H9 (cell line): ENCODE measurements around the gene INSL3. TPM values are rescaled to one million over a fixed set of nuclear protein-coding genes. Genes with fewer than 3 reads are reported as not detected.
A peak's percentile ranks its signal among the peaks of the same experiment; 100 is the strongest.

Experiments used
- DNase-seq: peaks from one replicate; pipeline ENCODE4 v3.0.0-alpha.2; 2017
- H2AFZ ChIP-seq: one replicate; pipeline ENCODE4 v1.6.1; 2013; ENCODE audit warnings: mild to moderate bottlenecking, low read length, control low read depth, moderate library complexity
- H2AK5ac ChIP-seq: 2 replicates; pipeline ENCODE4 v1.6.1; 2013; ENCODE audit warnings: low read length, control low read depth, mixed read lengths; ENCODE audit not compliant: insufficient read length
- H2BK120ac ChIP-seq: one replicate; pipeline ENCODE4 v1.6.1; 2013; ENCODE audit warnings: low read depth, mild to moderate bottlenecking, low read length, control low read depth, inconsistent platforms; ENCODE audit not compliant: poor library complexity, severe bottlenecking
- H2BK12ac ChIP-seq: 2 replicates; pipeline ENCODE4 v1.6.1; 2013; ENCODE audit warnings: low read length, control low read depth, mixed read lengths, low read depth; ENCODE audit not compliant: insufficient read length
- H2BK15ac ChIP-seq: 2 replicates; pipeline ENCODE4 v1.6.1; 2013; ENCODE audit warnings: low read depth, low read length, control low read depth
- H2BK20ac ChIP-seq: one replicate; pipeline ENCODE4 v1.6.1; 2013; ENCODE audit warnings: low read depth, mild to moderate bottlenecking, low read length, control low read depth, inconsistent platforms; ENCODE audit not compliant: poor library complexity, severe bottlenecking
- H2BK5ac ChIP-seq: 2 replicates; pipeline ENCODE4 v1.6.1; 2013; ENCODE audit warnings: low read length, control low read depth, mixed read lengths; ENCODE audit not compliant: insufficient read length
- H3K14ac ChIP-seq: 2 replicates; pipeline ENCODE4 v1.6.1; 2013; ENCODE audit warnings: low read length, control low read depth; ENCODE audit not compliant: insufficient read depth
- H3K18ac ChIP-seq: 2 replicates; pipeline ENCODE4 v1.6.1; 2013; ENCODE audit warnings: low read depth, mild to moderate bottlenecking, mixed read lengths, low read length, control low read depth; ENCODE audit not compliant: insufficient read length
- H3K23ac ChIP-seq: 2 replicates; pipeline ENCODE4 v1.6.1; 2013; ENCODE audit warnings: low read length, control low read depth, mixed read lengths, low read depth; ENCODE audit not compliant: insufficient read length
- H3K23me2 ChIP-seq: 2 replicates; pipeline ENCODE4 v1.6.1; 2013; ENCODE audit warnings: low read depth, mild to moderate bottlenecking, mixed read lengths, low read length, control low read depth; ENCODE audit not compliant: insufficient read length, poor library complexity, severe bottlenecking
- H3K27ac ChIP-seq: 2 replicates; pipeline ENCODE4 v1.5.1; 2013; ENCODE audit warnings: low read length, control low read depth, mixed read lengths, low read depth; ENCODE audit not compliant: insufficient read length
- H3K27me3 ChIP-seq: 2 replicates; pipeline ENCODE4 v1.6.1; 2013; ENCODE audit warnings: low read length, control low read depth, inconsistent platforms; ENCODE audit not compliant: insufficient read depth
- H3K4ac ChIP-seq: 2 replicates; pipeline ENCODE4 v1.6.1; 2013; ENCODE audit warnings: low read depth, mild to moderate bottlenecking, control low read depth, inconsistent platforms, low read length, moderate library complexity
- H3K4me1 ChIP-seq: 2 replicates; pipeline ENCODE4 v1.6.1; 2013; ENCODE audit warnings: low read length, control low read depth, inconsistent platforms; ENCODE audit not compliant: insufficient read depth
- H3K4me2 ChIP-seq: 2 replicates; pipeline ENCODE4 v1.6.1; 2013; ENCODE audit warnings: low read length, control low read depth, mixed read lengths; ENCODE audit not compliant: insufficient read length, insufficient read depth
- H3K56ac ChIP-seq: 2 replicates; pipeline ENCODE4 v1.6.1; 2013; ENCODE audit warnings: low read depth, mild to moderate bottlenecking, mixed read lengths, low read length, control low read depth; ENCODE audit not compliant: insufficient read length
- H3K79me1 ChIP-seq: 2 replicates; pipeline ENCODE4 v1.6.1; 2013; ENCODE audit warnings: low read depth, mild to moderate bottlenecking, moderate library complexity, low read length, control low read depth, inconsistent platforms; ENCODE audit not compliant: insufficient read depth, poor library complexity, severe bottlenecking
- H3K79me2 ChIP-seq: 2 replicates; pipeline ENCODE4 v1.6.1; 2013; ENCODE audit warnings: low read length, control low read depth, inconsistent platforms; ENCODE audit not compliant: insufficient read depth
- H3K9ac ChIP-seq: 2 replicates; pipeline ENCODE4 v1.6.1; 2013; ENCODE audit warnings: low read length, control low read depth, mixed read lengths; ENCODE audit not compliant: insufficient read length; ENCODE audit errors: extremely low read depth
- H3K9me3 ChIP-seq: one replicate; pipeline ENCODE4 v1.6.1; 2013; ENCODE audit warnings: low read depth, low read length, inconsistent platforms; ENCODE audit not compliant: control insufficient read depth
- H3T11ph ChIP-seq: one replicate; pipeline ENCODE4 v1.6.1; 2013; ENCODE audit warnings: mild to moderate bottlenecking, low read length, control low read depth, inconsistent platforms
- H4K20me1 ChIP-seq: one replicate; pipeline ENCODE4 v1.6.1; 2013; ENCODE audit not compliant: control insufficient read depth, insufficient read length, insufficient read depth
- H4K5ac ChIP-seq: 2 replicates; pipeline ENCODE4 v1.6.1; 2013; ENCODE audit warnings: low read depth, mild to moderate bottlenecking, mixed read lengths, low read length, control low read depth; ENCODE audit not compliant: insufficient read length
- H4K8ac ChIP-seq: replicated peaks from 2 replicates; pipeline ENCODE4 v1.6.1; 2013; ENCODE audit warnings: low read length, control low read depth, mixed read lengths, low read depth; ENCODE audit not compliant: insufficient read length
- H4K91ac ChIP-seq: 2 replicates; pipeline ENCODE4 v1.6.1; 2013; ENCODE audit warnings: low read depth, mild to moderate bottlenecking, moderate library complexity, mixed read lengths, low read length, control low read depth; ENCODE audit not compliant: insufficient read length
- H3K27ac Mint-ChIP-seq, 3 experiments: 2 replicates in 2 of 3; 3 replicates in 1 of 3; pipeline ENCODE4 v1.8.0; 2020 to 2021; ENCODE audit warnings: mixed read lengths in 3 of 3, mild to moderate bottlenecking in 1 of 3, moderate library complexity in 1 of 3
- H3K27me3 Mint-ChIP-seq: 2 replicates; pipeline ENCODE4 v1.8.0; 2021; ENCODE audit warnings: low read depth, mild to moderate bottlenecking, moderate library complexity, mixed read lengths
- H3K36me3 Mint-ChIP-seq, 3 experiments: 2 replicates in 2 of 3; 3 replicates in 1 of 3; pipeline ENCODE4 v1.8.0; 2020 to 2021; ENCODE audit warnings: low read depth in 3 of 3, mixed read lengths in 3 of 3; ENCODE audit not compliant: insufficient read depth in 1 of 3
- H3K4me1 Mint-ChIP-seq, 2 experiments: 2 replicates each; pipeline ENCODE4 v1.8.0; 2020; ENCODE audit warnings: mixed read lengths in 2 of 2
- H3K4me3 Mint-ChIP-seq, 2 experiments: 2 replicates in 1 of 2; 3 replicates in 1 of 2; pipeline ENCODE4 v1.8.0; 2020 to 2021; ENCODE audit warnings: mild to moderate bottlenecking in 2 of 2, mixed read lengths in 2 of 2, moderate library complexity in 1 of 2
- H3K9me3 Mint-ChIP-seq, 2 experiments: 2 replicates in 1 of 2; 3 replicates in 1 of 2; pipeline ENCODE4 v1.8.0; 2020; ENCODE audit warnings: mild to moderate bottlenecking in 2 of 2, mixed read lengths in 2 of 2, moderate library complexity in 1 of 2
- CTCF ChIP-seq: fragments of 200-600 bp; sonication (generic); conservative IDR thresholded peaks from 3 replicates; pipeline ENCODE4 v1.8.0; 2021; ENCODE audit warnings: antibody characterized with exemption, mild to moderate bottlenecking
- whole genome bisulfite sequencing: extraction: QIAGEN DNeasy Blood & Tissue Kit; methylation state at CpG from one replicate; pipeline ENCODE4 v1.1.7; 2013; ENCODE audit warnings: missing lambda C conversion rate, low lambda C conversion rate, mixed read lengths; ENCODE audit not compliant: insufficient read length; ENCODE audit errors: extremely low coverage; 5-methylcytosine and 5-hydroxymethylcytosine counted together
- total RNA-seq: library from RNA; stranded (reverse); gene quantifications from 2 replicates; pipeline ENCODE4 v1.2.1, GENCODE V29; 2021

Gene INSL3
- total RNA-seq, 1 experiment from 2014 or later = 0.63 TPM

DNA sequence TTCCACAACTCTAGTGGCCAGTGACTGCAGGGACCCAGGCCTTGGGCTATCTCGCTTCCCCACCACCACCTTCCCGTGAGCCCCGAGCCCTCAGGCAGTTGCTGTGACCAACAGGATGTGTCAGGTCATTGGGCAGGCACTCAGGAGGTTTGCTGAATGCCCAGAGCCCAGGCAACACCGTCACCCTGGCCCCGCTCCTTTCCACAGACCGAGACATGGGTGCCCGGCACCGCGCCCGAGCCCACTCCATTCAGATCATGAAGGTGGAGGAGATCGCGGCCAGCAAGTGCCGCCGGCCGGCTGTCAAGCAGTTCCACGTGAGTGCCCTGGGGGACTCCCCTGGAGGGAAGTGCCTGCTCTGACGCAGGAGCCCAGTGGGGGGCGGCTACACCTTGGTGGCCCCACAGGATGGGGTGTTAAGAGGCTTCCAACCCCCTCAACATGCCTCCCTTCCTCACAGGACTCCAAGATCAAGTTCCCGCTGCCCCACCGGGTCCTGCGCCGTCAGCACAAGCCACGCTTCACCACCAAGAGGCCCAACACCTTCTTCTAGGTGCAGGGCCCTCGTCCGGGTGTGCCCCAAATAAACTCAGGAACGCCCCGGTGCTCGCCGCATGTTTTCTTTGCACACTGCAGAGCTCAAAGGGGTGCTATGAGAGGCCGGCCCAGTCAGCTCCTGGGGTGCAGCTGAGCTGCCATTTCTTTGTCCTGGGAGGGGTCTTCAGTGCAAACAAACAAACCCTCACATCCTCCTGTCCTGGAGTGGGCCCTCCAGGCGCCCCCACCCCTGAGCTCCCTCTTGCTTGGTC lies 41.6 kb upstream of the INSL3 start:
- no peak overlapping the region for H3K27ac ChIP-seq
- H4K20me1 ChIP-seq = no peaks in the 10 kb centered on the region

More for the DNA sequence above, 41.6 kb upstream of the INSL3 start:
- peaks cover 13 to 33% of the 10 kb centered on the region in 2 experiments for H3K4me1 Mint-ChIP-seq
- peak overlapping the region; percentile 56 to 99; a peak in 4 of 5 replicates for H3K4me3 Mint-ChIP-seq
- no peak for DNase-seq
- Histone ChIP-seq H3K4me2 (no peak overlapping the region), H2AFZ (no peak overlapping the region), H3K79me1 (peaks cover 7% of the 10 kb centered on the region), H4K8ac (no peak overlapping the region), H3K9ac (no peak overlapping the region), H2BK15ac (no peak overlapping the region), H3K9me3 (no peaks in the 10 kb centered on the region), H3K23me2 (peaks cover 4% of the 10 kb centered on the region), H2BK12ac (no peak overlapping the region), H3K79me2 (peaks cover 16% of the 10 kb centered on the region; the same call in 1 of the 2 replicates), H2AK5ac (no peak overlapping the region), H3K14ac (no peak overlapping the region), H3K4ac (no peak overlapping the region), H2BK120ac (no peak overlapping the region), H3K27me3 (no peaks in the 10 kb centered on the region), H3K4me1 (no peaks in the 10 kb centered on the region), H3K23ac (no peak overlapping the region), H2BK20ac (no peak overlapping the region), H3K18ac (no peak overlapping the region), H4K5ac (no peak overlapping the region), H2BK5ac (no peak overlapping the region), H3K56ac (no peak overlapping the region), H4K91ac (no peak overlapping the region), H3T11ph (no peak overlapping the region)
- H3K27me3 Mint-ChIP-seq = peaks cover 9% of the 10 kb centered on the region
- H3K27ac Mint-ChIP-seq = peak overlapping the region; percentile 79 to 96 (median 94)
- H3K36me3 Mint-ChIP-seq = peaks cover 40 to 64% (median 51%) of the 10 kb centered on the region in 3 experiments
- no CpG with 5 or more reads among the region's 31 CpGs for WGBS
- peaks cover 0 to 2% of the 10 kb centered on the region in 2 experiments; a peak in 2 of 5 replicates for H3K9me3 Mint-ChIP-seq
- TF ChIP-seq CTCF = no peak
